ENCODE data around the gene ADD1.

The ADD1 gene

GRCh38 chr4:2931512-2932301 lies 88.1 kb downstream of the ADD1 start:
- no peak overlapping the region for H3K4me3 ChIP-seq (ENCODE audit: low read depth, low read length)
- DNase-seq (ENCODE audit: low read depth, low spot score): no peak
- in situ Hi-C loops (cut with HindIII; ENCODE audit: low sequenced_read_pairs): no loop called here
- no peak for TF ChIP-seq CTCF (IDR thresholded peaks at IDR 0.05; ENCODE audit: low read depth, low read length)

DNA sequence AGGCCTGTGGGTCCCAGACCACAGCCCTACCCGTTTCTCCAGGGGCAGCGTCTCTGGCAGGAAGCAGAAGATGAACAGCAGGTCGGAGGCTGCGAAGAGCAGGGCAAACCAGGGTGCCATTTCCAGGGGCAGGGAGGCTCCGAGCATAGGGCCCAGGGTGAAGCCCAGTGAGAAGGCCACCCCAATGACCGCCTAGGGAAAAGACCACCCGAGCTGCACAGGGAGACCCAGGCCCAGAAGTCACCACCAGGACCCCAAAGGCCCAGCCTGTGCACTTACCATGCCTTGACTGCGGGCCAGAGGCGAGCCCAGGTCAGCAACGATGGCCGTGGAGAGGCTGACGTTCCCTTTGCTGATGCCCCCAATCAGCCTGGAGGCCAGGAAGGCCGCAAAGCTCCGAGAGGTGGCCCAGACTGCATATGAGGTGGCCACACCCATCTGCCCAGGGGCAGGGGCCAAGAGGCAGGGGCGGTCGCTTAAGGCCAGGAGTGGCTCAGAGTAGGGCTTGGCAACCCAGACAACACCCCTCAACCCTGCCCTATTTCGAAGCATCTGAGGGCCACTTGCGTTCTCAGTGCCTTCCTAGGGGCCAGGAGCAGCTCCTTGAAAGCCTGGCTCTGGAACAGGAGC lies 88.8 kb downstream of the ADD1 start:
- no peak for TF ChIP-seq CTCF (IDR thresholded peaks at IDR 0.05; ENCODE audit: low read depth, low read length)
- H3K4me3 ChIP-seq (ENCODE audit: low read depth, low read length): no peak overlapping the region
- in situ Hi-C loops (cut with HindIII; ENCODE audit: low sequenced_read_pairs): no loop called here
- DNase-seq (ENCODE audit: low read depth, low spot score): no peak

GRCh38 chr4:2932951-2933565 lies 89.4 kb downstream of the ADD1 start:
- peak overlapping the region; percentile 74 for H3K4me3 ChIP-seq (ENCODE audit: low read depth, low read length)
- no peak for TF ChIP-seq CTCF (IDR thresholded peaks at IDR 0.05; ENCODE audit: low read depth, low read length)
- no peak for DNase-seq (ENCODE audit: low read depth, low spot score)
- in situ Hi-C loops (cut with HindIII; ENCODE audit: low sequenced_read_pairs): no loop called here

GRCh38 chr4:2933566-2934076 lies 90.0 kb downstream of the ADD1 start:
- no peak for TF ChIP-seq CTCF (IDR thresholded peaks at IDR 0.05; ENCODE audit: low read depth, low read length)
- no peak for DNase-seq (ENCODE audit: low read depth, low spot score)
- H3K4me3 ChIP-seq (ENCODE audit: low read depth, low read length): peak overlapping the region; percentile 74
- in situ Hi-C loops (cut with HindIII; ENCODE audit: low sequenced_read_pairs): no loop called here

GRCh38 chr4:2934077-2934812 lies 90.6 kb downstream of the ADD1 start:
- TF ChIP-seq CTCF (IDR thresholded peaks at IDR 0.05; ENCODE audit: low read depth, low read length): no peak
- DNase-seq (ENCODE audit: low read depth, low spot score): peak; percentile 25
- in situ Hi-C loops (cut with HindIII; ENCODE audit: low sequenced_read_pairs): no loop called here
- peak overlapping the region; percentile 74 for H3K4me3 ChIP-seq (ENCODE audit: low read depth, low read length)

Measured in astrocyte of the spinal cord (primary cell).